ENCODE data around the gene EPHB1. TPM values are rescaled to one million over a fixed set of nuclear protein-coding genes. Genes with fewer than 3 reads are reported as not detected.

Gene EPHB1
- total RNA-seq, 5 donors from 2014 or later (not counting 1 experiment from before 2014, with no cell fraction given): 0.28 to 0.72 (median 0.31) TPM; not detected in 1

GRCh38 chr3:135079095-135079494 lies 284.0 kb downstream of the EPHB1 start:
- no peak for DNase-seq
- Mint-ChIP-seq H3K36me3 (no peaks in the 10 kb centered on the region), H3K4me3 (no peak overlapping the region), H3K27me3 (peaks cover 0 to 8% of the 10 kb centered on the region in 2 donors), H3K4me1 (no peaks in the 10 kb centered on the region), H3K9me3 (peaks cover 0 to 3% (median 0%) of the 10 kb centered on the region in 3 donors), H3K27ac (no peak overlapping the region)
- Histone ChIP-seq H3K27ac (ENCODE audit: low read length) (no peak overlapping the region), H3K27me3 (replicated peaks in 1 of 2; ENCODE audit: control insufficient read depth in 2 of 2, extremely low read depth in 1 of 2, insufficient read depth in 2 of 2, low read length in 1 of 2) (no peaks in the 10 kb centered on the region), H3K36me3 (ENCODE audit: control insufficient read depth in 2 of 2, extremely low read depth in 1 of 2, insufficient read depth in 1 of 2, low read length in 1 of 2) (no peaks in the 10 kb centered on the region), H3K4me3 (ENCODE audit: control insufficient read depth in 1 of 2, extremely low read depth in 1 of 2, low read length in 1 of 2) (no peak overlapping the region), H3K9me3 (no peaks in the 10 kb centered on the region), H3K4me1 (ENCODE audit: control insufficient read depth in 1 of 2, extremely low read depth in 1 of 2, insufficient read depth in 2 of 2, low read length in 2 of 2) (no peaks in the 10 kb centered on the region)
- POLR2A ChIA-PET: no interaction called here
- ATAC-seq (replicated peaks in 1 of 4): no peak
- CTCF ChIA-PET: no interaction called here
- WGBS (ENCODE audit: insufficient coverage): 60% methylated on average over 1 of the region's 3 CpGs

DNA sequence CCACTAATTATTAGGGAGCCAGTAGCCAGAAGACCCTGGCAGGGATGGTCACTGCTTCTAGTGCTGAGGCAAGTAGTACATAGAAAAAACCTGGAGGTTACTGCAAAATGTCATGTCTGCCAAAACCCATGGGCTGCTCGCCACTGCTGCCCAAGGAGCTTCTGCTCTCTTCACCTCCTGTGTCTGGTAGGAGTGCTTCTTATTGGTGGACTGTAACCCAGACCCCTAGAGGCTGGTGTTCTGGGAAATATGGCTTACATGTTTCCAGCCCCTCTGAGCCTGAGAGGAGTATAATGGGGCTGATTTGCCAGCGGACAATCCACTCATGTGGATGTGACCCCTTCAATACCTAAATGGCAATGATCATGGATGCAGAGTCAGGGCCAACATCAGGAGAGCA lies 286.4 kb downstream of the EPHB1 start:
- Mint-ChIP-seq H3K4me1 (no peaks in the 10 kb centered on the region), H3K4me3 (no peak overlapping the region), H3K36me3 (no peaks in the 10 kb centered on the region), H3K27ac (no peak overlapping the region), H3K27me3 (peaks cover 0 to 8% of the 10 kb centered on the region in 2 donors), H3K9me3 (peaks cover 0 to 3% (median 0%) of the 10 kb centered on the region in 3 donors)
- ATAC-seq (replicated peaks in 1 of 4) (no peak), DNase-seq (no peak)
- no peaks in the 10 kb centered on the region for H3K4me1 ChIP-seq (ENCODE audit: control insufficient read depth in 1 of 2, extremely low read depth in 1 of 2, insufficient read depth in 2 of 2, low read length in 2 of 2)
- POLR2A ChIA-PET: no interaction called here
- H3K36me3 ChIP-seq (ENCODE audit: control insufficient read depth in 2 of 2, extremely low read depth in 1 of 2, insufficient read depth in 1 of 2, low read length in 1 of 2): no peaks in the 10 kb centered on the region
- no peaks in the 10 kb centered on the region for H3K9me3 ChIP-seq
- H3K4me3 ChIP-seq (ENCODE audit: control insufficient read depth in 1 of 2, extremely low read depth in 1 of 2, low read length in 1 of 2): no peak overlapping the region
- H3K27ac ChIP-seq (ENCODE audit: low read length): no peak overlapping the region
- CTCF ChIA-PET: no interaction called here
- 86% methylated on average over 1 of the region's 2 CpGs for WGBS (ENCODE audit: insufficient coverage)
- no peaks in the 10 kb centered on the region for H3K27me3 ChIP-seq (replicated peaks in 1 of 2; ENCODE audit: control insufficient read depth in 2 of 2, extremely low read depth in 1 of 2, insufficient read depth in 2 of 2, low read length in 1 of 2)

DNA sequence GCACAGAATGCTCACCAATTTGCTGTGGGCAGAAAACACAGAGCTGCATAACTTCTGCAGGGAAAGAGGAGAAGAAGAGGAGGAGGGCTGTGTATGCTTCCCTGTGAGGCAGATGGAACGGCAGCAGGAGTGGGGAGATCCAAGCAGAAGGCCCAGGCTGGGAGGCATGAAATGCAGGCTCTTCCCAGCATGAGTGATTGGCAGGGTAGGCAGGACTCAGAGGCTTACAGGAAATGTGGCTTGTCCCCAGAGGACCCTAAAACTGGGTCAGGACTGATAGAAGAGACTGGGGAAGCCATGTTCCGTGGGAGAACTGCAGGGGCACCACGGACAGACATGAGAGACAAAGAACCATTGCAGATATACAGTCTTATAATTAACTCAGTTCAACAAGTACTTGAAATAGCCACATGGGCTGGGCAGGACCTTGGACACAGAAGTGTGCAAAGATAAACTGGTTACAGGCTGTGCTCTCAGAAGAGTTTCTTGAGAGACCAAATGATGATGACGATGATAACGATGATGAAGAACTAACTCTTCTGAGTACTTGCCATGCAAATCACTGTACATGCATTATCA lies 286.9 kb downstream of the EPHB1 start:
- Histone ChIP-seq H3K9me3 (no peaks in the 10 kb centered on the region), H3K36me3 (ENCODE audit: control insufficient read depth in 2 of 2, extremely low read depth in 1 of 2, insufficient read depth in 1 of 2, low read length in 1 of 2) (no peaks in the 10 kb centered on the region), H3K27ac (ENCODE audit: low read length) (no peak overlapping the region), H3K4me1 (ENCODE audit: control insufficient read depth in 1 of 2, extremely low read depth in 1 of 2, insufficient read depth in 2 of 2, low read length in 2 of 2) (no peaks in the 10 kb centered on the region), H3K27me3 (replicated peaks in 1 of 2; ENCODE audit: control insufficient read depth in 2 of 2, extremely low read depth in 1 of 2, insufficient read depth in 2 of 2, low read length in 1 of 2) (no peaks in the 10 kb centered on the region), H3K4me3 (ENCODE audit: control insufficient read depth in 1 of 2, extremely low read depth in 1 of 2, low read length in 1 of 2) (no peak overlapping the region)
- CTCF ChIA-PET: no interaction called here
- no peak for ATAC-seq (replicated peaks in 1 of 4)
- POLR2A ChIA-PET: no interaction called here
- Mint-ChIP-seq H3K27me3 (peaks cover 0 to 8% of the 10 kb centered on the region in 2 donors), H3K27ac (no peak overlapping the region), H3K36me3 (no peaks in the 10 kb centered on the region), H3K9me3 (no peaks in the 10 kb centered on the region), H3K4me3 (no peak overlapping the region), H3K4me1 (no peaks in the 10 kb centered on the region)
- 86% methylated on average over 5 of the region's 5 CpGs for WGBS (ENCODE audit: insufficient coverage)
- no peak for DNase-seq

- 59% methylated on average over 7 of the region's 7 CpGs for WGBS (ENCODE audit: insufficient coverage)
- Histone ChIP-seq H3K27ac (ENCODE audit: low read length) (no peak overlapping the region), H3K9me3 (no peaks in the 10 kb centered on the region), H3K4me1 (ENCODE audit: control insufficient read depth in 1 of 2, extremely low read depth in 1 of 2, insufficient read depth in 2 of 2, low read length in 2 of 2) (no peaks in the 10 kb centered on the region), H3K4me3 (ENCODE audit: control insufficient read depth in 1 of 2, extremely low read depth in 1 of 2, low read length in 1 of 2) (no peak overlapping the region), H3K36me3 (ENCODE audit: control insufficient read depth in 2 of 2, extremely low read depth in 1 of 2, insufficient read depth in 1 of 2, low read length in 1 of 2) (no peaks in the 10 kb centered on the region), H3K27me3 (replicated peaks in 1 of 2; ENCODE audit: control insufficient read depth in 2 of 2, extremely low read depth in 1 of 2, insufficient read depth in 2 of 2, low read length in 1 of 2) (no peaks in the 10 kb centered on the region)
- CTCF ChIA-PET: no interaction called here
- no peaks in the 10 kb centered on the region for H3K4me1 Mint-ChIP-seq
- DNase-seq (no peak), ATAC-seq (replicated peaks in 1 of 4) (no peak)
- H3K9me3 Mint-ChIP-seq: no peaks in the 10 kb centered on the region
- peaks cover 0 to 8% of the 10 kb centered on the region in 2 donors for H3K27me3 Mint-ChIP-seq
- H3K36me3 Mint-ChIP-seq: no peaks in the 10 kb centered on the region
- H3K27ac Mint-ChIP-seq: no peak overlapping the region
- no peak overlapping the region for H3K4me3 Mint-ChIP-seq
- POLR2A ChIA-PET: no interaction called here
These were observed 287.6 kb downstream of the EPHB1 start for GRCh38 chr3:135082706-135083105.

DNA sequence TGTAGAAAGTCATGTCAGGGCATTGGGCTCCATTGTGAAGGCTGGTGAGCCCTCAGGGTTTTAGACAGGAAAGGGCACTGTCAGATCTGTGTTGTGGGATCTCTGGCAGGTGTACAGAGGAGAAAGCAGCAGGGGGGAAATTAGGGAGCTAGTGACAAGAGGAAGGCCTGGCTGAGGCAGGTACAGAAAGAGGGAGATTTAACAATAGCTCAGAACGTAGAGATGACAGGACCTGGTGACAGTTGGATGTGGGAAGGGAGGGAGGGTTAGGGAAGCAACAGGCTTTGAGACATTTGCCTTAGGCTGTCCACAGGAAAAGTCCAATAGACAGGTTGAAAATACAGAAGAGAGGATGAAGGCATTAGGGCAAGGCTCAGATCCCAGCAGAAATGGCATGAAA lies 288.1 kb downstream of the EPHB1 start:
- ATAC-seq (replicated peaks in 1 of 4): no peak
- H3K36me3 Mint-ChIP-seq: no peaks in the 10 kb centered on the region
- Histone ChIP-seq H3K9me3 (no peaks in the 10 kb centered on the region), H3K4me1 (ENCODE audit: control insufficient read depth in 1 of 2, extremely low read depth in 1 of 2, insufficient read depth in 2 of 2, low read length in 2 of 2) (no peaks in the 10 kb centered on the region), H3K4me3 (ENCODE audit: control insufficient read depth in 1 of 2, extremely low read depth in 1 of 2, low read length in 1 of 2) (no peak overlapping the region), H3K36me3 (ENCODE audit: control insufficient read depth in 2 of 2, extremely low read depth in 1 of 2, insufficient read depth in 1 of 2, low read length in 1 of 2) (no peaks in the 10 kb centered on the region), H3K27me3 (replicated peaks in 1 of 2; ENCODE audit: control insufficient read depth in 2 of 2, extremely low read depth in 1 of 2, insufficient read depth in 2 of 2, low read length in 1 of 2) (no peaks in the 10 kb centered on the region), H3K27ac (ENCODE audit: low read length) (no peak overlapping the region)
- CTCF ChIA-PET: no interaction called here
- DNase-seq: no peak
- H3K27me3 Mint-ChIP-seq: peaks cover 0 to 8% of the 10 kb centered on the region in 2 donors
- no peak overlapping the region for H3K27ac Mint-ChIP-seq
- H3K4me1 Mint-ChIP-seq: no peaks in the 10 kb centered on the region
- WGBS (ENCODE audit: insufficient coverage): 57% methylated on average over 1 of the region's 1 CpG
- H3K9me3 Mint-ChIP-seq: no peaks in the 10 kb centered on the region
- POLR2A ChIA-PET: no interaction called here
- no peak overlapping the region for H3K4me3 Mint-ChIP-seq

DNA sequence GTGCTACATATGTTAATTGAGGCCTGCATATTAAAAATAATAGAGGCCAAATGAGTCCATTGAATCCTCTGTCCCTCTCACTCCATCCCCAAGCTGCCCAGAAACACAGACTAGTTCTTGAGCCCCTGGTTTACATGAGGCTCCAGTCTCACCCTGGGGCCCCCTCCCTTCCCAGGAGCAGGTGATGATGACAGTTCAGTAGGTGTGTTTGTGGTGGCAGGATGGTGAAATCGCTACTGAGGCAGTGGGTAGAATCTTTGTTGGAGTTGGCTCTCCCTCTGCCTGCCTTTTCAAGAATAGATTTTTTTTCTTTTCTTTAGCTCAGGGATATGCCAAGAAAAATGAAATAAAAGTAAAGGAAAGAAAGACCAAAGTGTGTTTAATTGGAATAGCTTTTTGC lies 288.7 kb downstream of the EPHB1 start:
- no peak overlapping the region for H3K27ac ChIP-seq (ENCODE audit: low read length)
- H3K36me3 ChIP-seq (ENCODE audit: control insufficient read depth in 2 of 2, extremely low read depth in 1 of 2, insufficient read depth in 1 of 2, low read length in 1 of 2): no peaks in the 10 kb centered on the region
- no peaks in the 10 kb centered on the region for H3K9me3 ChIP-seq
- DNase-seq (no peak), ATAC-seq (replicated peaks in 1 of 4) (no peak)
- no peaks in the 10 kb centered on the region for H3K9me3 Mint-ChIP-seq
- no CpG with 5 or more reads among the region's 1 CpG for WGBS (ENCODE audit: insufficient coverage)
- no peaks in the 10 kb centered on the region for H3K36me3 Mint-ChIP-seq
- H3K4me3 Mint-ChIP-seq: no peak overlapping the region
- H3K4me1 Mint-ChIP-seq: no peaks in the 10 kb centered on the region
- no peaks in the 10 kb centered on the region for H3K27me3 ChIP-seq (replicated peaks in 1 of 2; ENCODE audit: control insufficient read depth in 2 of 2, extremely low read depth in 1 of 2, insufficient read depth in 2 of 2, low read length in 1 of 2)
- ChIA-PET POLR2A (no interaction called here), CTCF (no interaction called here)
- peaks cover 0 to 8% of the 10 kb centered on the region in 2 donors for H3K27me3 Mint-ChIP-seq
- H3K27ac Mint-ChIP-seq: no peak overlapping the region
- H3K4me3 ChIP-seq (ENCODE audit: control insufficient read depth in 1 of 2, extremely low read depth in 1 of 2, low read length in 1 of 2): no peak overlapping the region
- H3K4me1 ChIP-seq (ENCODE audit: control insufficient read depth in 1 of 2, extremely low read depth in 1 of 2, insufficient read depth in 2 of 2, low read length in 2 of 2): no peaks in the 10 kb centered on the region

- Mint-ChIP-seq H3K4me1 (no peaks in the 10 kb centered on the region), H3K4me3 (no peak overlapping the region), H3K27ac (no peak overlapping the region), H3K36me3 (no peaks in the 10 kb centered on the region), H3K27me3 (peaks cover 0 to 8% of the 10 kb centered on the region in 2 donors), H3K9me3 (no peaks in the 10 kb centered on the region)
- H3K27ac ChIP-seq (ENCODE audit: low read length): no peak overlapping the region
- H3K9me3 ChIP-seq: no peaks in the 10 kb centered on the region
- no peaks in the 10 kb centered on the region for H3K4me1 ChIP-seq (ENCODE audit: control insufficient read depth in 1 of 2, extremely low read depth in 1 of 2, insufficient read depth in 2 of 2, low read length in 2 of 2)
- WGBS (ENCODE audit: insufficient coverage): 80% methylated on average over 2 of the region's 7 CpGs
- POLR2A ChIA-PET: no interaction called here
- H3K27me3 ChIP-seq (replicated peaks in 1 of 2; ENCODE audit: control insufficient read depth in 2 of 2, extremely low read depth in 1 of 2, insufficient read depth in 2 of 2, low read length in 1 of 2): no peaks in the 10 kb centered on the region
- H3K4me3 ChIP-seq (ENCODE audit: control insufficient read depth in 1 of 2, extremely low read depth in 1 of 2, low read length in 1 of 2): no peak overlapping the region
- DNase-seq: no peak
- ATAC-seq (replicated peaks in 1 of 4): no peak
- CTCF ChIA-PET: no interaction called here
- H3K36me3 ChIP-seq (ENCODE audit: control insufficient read depth in 2 of 2, extremely low read depth in 1 of 2, insufficient read depth in 1 of 2, low read length in 1 of 2): no peaks in the 10 kb centered on the region
These were observed 289.3 kb downstream of the EPHB1 start for GRCh38 chr3:135084405-135084804.

Data from T-cell (primary cell).